ENCODE data around the gene CORO7.
A peak's percentile ranks its signal among the peaks of the same experiment; 100 is the strongest.

DNA sequence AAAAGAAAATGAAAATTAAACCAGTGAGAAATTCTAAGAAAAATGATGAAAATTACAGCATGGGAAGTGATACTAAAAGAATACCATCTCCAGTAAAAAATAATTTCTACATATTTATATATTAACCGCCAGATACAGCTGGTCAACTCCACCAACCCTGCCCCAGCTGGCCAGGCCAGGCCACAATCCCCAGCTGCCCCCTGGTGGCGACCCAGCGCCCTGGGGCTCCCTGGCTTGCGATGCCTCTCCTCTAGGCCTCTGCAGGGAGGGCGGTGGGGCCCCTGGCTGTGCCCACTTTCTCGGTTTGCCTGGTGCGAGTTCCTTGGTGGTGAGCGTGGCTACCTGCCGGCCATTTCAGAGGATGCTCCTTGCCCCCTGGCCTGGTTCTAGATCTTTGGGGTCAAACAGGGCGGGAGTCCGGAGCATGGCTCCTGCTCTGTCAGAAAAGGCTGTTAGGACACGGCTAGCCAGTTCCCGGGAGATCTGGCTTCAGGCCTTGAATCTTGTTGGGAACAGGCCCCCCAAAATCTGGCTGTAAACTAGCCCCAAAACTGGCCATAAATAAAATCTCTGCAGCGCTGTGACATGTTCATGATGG is 86.0 kb downstream of the CORO7 start:
- TF ChIP-seq POLR2A (IDR thresholded peaks at IDR 0.05) (no peak), POLR2AphosphoS5 (IDR thresholded peaks at IDR 0.05) (peak in 2 of 4 donors; percentile 12 to 32)
- TF ChIP-seq, protein P1, sequence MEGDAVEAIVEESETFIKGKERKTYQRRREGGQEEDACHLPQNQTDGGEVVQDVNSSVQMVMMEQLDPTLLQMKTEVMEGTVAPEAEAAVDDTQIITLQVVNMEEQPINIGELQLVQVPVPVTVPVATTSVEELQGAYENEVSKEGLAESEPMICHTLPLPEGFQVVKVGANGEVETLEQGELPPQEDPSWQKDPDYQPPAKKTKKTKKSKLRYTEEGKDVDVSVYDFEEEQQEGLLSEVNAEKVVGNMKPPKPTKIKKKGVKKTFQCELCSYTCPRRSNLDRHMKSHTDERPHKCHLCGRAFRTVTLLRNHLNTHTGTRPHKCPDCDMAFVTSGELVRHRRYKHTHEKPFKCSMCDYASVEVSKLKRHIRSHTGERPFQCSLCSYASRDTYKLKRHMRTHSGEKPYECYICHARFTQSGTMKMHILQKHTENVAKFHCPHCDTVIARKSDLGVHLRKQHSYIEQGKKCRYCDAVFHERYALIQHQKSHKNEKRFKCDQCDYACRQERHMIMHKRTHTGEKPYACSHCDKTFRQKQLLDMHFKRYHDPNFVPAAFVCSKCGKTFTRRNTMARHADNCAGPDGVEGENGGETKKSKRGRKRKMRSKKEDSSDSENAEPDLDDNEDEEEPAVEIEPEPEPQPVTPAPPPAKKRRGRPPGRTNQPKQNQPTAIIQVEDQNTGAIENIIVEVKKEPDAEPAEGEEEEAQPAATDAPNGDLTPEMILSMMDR (IDR thresholded peaks at IDR 0.05): peak; percentile 93 to 96 (median 94)
